ENCODE data around the gene GATB. TPM values are rescaled to one million over a fixed set of nuclear protein-coding genes. Genes with fewer than 3 reads are reported as not detected.

Gene GATB
- total and polyA plus RNA-seq, 10 of the 15 experiments (the other 5 are each of a cell fraction or from before 2014, with no cell fraction given) = 20.5 to 37.3 (median 30.5) TPM

- TF ChIP-seq HSF1 (IDR thresholded peaks at IDR 0.05; ENCODE audit: low read depth, low read length) = no peak
Measured at GRCh38 chr4:151624626-151625565, 135.9 kb downstream of the GATB start (continued).

All from GM12878 (cell line).